Endometrial microvascular endothelial cells (primary cell): ENCODE results near the gene OR10A6. TPM values are rescaled to one million over a fixed set of nuclear protein-coding genes. Genes with fewer than 3 reads are reported as not detected.

Source experiments
- in situ Hi-C: cut with HindIII; loops from 2 replicates; pipeline ENCODE4 v1.10.0; 2017; ENCODE audit warnings: low sequenced_read_pairs, low pct_unique_long_range_greater_than_20kb; ENCODE audit errors: inconsistent ontology term
- total RNA-seq: library from RNA; depleted of rRNA; stranded (reverse); fragments of >200 nt; gene quantifications from one replicate; pipeline ENCODE4 v1.2.3, GENCODE V29; 2015; ENCODE audit errors: inconsistent ontology term

The OR10A6 gene
- total RNA-seq, 1 donor from 2014 or later: not detected

GRCh38 chr11:7892059-7892699, 38.9 kb downstream of the OR10A6 start:
- in situ Hi-C loops: loop anchor here (25.0 kb wide), 1 partner anchor 95 kb away; the partner anchor contains the start of gene EIF3F

- in situ Hi-C loops: loop anchor here (25.0 kb wide), 1 partner anchor 97 kb away; the partner anchor contains the start of gene EIF3F
Observed at GRCh38 chr11:7890417-7891172, 40.5 kb downstream of the OR10A6 start.

GRCh38 chr11:7889985-7890384, 41.1 kb downstream of the OR10A6 start:
- in situ Hi-C loops: loop anchor here (25.0 kb wide), 1 partner anchor 97 kb away; the partner anchor contains the start of gene EIF3F

GRCh38 chr11:7882860-7883259, 48.2 kb downstream of the OR10A6 start:
- in situ Hi-C loops: loop anchor here (25.0 kb wide), 1 partner anchor 104 kb away; the partner anchor contains the start of gene EIF3F

Other genes starting within 250 kb of the OR10A6 start
- not detected for gene OVCH2, start 224.8 kb downstream of the OR10A6 start, total RNA-seq
- gene OR5P2, start 134.3 kb downstream of the OR10A6 start, total RNA-seq: not detected
- gene OR5P3, start 100.4 kb downstream of the OR10A6 start, total RNA-seq: not detected
- gene OR10A3, start 10.4 kb upstream of the OR10A6 start, total RNA-seq: not detected
- gene NLRP10, start 34.2 kb upstream of the OR10A6 start, total RNA-seq: not detected
- gene EIF3F, start 56.1 kb upstream of the OR10A6 start, total RNA-seq: 238 TPM
- 0.37 TPM for gene TUB, start 149.9 kb upstream of the OR10A6 start, total RNA-seq
- gene RIC3, start 237.8 kb upstream of the OR10A6 start, total RNA-seq: not detected